ENCODE measurements around the gene PRKACA. TPM values are rescaled to one million over a fixed set of nuclear protein-coding genes. Genes with fewer than 3 reads are reported as not detected.

Gene PRKACA
- total and polyA plus RNA-seq, 4 donors = 44.1 to 161 (median 111) TPM

- WGBS (ENCODE audit: insufficient coverage) = 40% methylated on average over 3 of the region's 9 CpGs
- H3K27ac ChIP-seq (ENCODE audit: low read depth, low read length) = no peak overlapping the region
- no peaks in the 10 kb centered on the region for H3K36me3 ChIP-seq (ENCODE audit: control insufficient read depth, insufficient read depth, low read length)
- peaks cover 21% of the 10 kb centered on the region for H3K27me3 ChIP-seq (ENCODE audit: control insufficient read depth, insufficient read depth, low read length)
- no peak for DNase-seq (ENCODE audit: low read depth in 4 of 6, low spot score in 6 of 6)
- peaks cover 24% of the 10 kb centered on the region for H3K4me1 ChIP-seq (ENCODE audit: control insufficient read depth, insufficient read depth, low read length)
- no peak overlapping the region for H3K4me3 ChIP-seq (ENCODE audit: low read depth, low read length)
- no peaks in the 10 kb centered on the region for H3K9me3 ChIP-seq (ENCODE audit: control insufficient read depth, insufficient read depth, low read length)
Measured at GRCh38 chr19:14061081-14061749, 56.3 kb downstream of the PRKACA start.

DNA sequence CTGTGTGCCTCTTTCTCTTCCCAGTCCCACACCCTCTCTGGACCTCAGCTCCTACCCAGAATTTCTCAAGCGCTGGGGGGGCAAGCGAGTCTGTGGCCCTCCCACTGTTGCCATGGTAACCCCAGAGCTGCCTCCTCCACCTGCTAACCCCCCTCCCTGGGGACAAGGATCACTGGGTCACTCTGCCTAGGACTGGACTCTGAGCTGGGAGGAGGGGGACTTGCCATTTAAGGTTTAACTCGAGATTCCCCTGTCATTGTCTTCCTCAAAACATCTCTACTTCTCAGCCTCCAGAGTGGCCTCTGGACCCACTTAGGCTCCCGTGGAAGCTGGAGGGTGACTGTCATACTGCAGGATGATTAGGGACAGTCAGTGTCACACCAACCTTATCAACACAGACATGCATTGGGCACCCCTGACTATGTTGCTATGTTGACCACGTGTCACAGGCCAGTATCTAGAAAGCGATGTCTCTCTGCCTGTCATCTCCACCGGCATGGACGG lies 57.9 kb downstream of the PRKACA start:
- WGBS (ENCODE audit: insufficient coverage) = 67% methylated on average over 5 of the region's 8 CpGs
- H3K27ac ChIP-seq (ENCODE audit: low read depth, low read length) = no peak overlapping the region

DNA sequence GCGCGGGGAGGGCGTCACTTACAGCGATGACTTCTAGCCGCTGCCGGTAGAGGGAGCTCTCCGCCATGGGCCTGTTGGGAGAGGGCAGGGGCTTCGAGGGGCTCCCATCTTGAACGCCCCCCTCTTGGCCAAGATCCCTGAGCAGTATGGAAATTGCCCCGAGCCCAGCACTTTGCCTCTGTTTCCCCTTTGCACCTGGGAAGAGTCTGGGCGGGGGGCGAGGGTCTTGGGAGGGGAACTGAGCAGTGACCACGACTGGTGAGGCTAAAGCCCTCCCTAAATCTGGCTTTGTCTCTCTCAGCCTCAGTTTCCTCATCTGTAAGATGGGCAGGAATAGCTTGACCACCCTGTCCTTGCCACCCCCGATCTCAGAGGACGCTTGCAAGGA lies 58.5 kb downstream of the PRKACA start:
- DNase-seq (ENCODE audit: low read depth in 4 of 6, low spot score in 6 of 6) = no peak
- no peaks in the 10 kb centered on the region for H3K9me3 ChIP-seq (ENCODE audit: control insufficient read depth, insufficient read depth, low read length)
- peaks cover 3% of the 10 kb centered on the region for H3K36me3 ChIP-seq (ENCODE audit: control insufficient read depth, insufficient read depth, low read length)
- no peak overlapping the region for H3K27ac ChIP-seq (ENCODE audit: low read depth, low read length)
- H3K4me3 ChIP-seq (ENCODE audit: low read depth, low read length) = no peak overlapping the region
- WGBS (ENCODE audit: insufficient coverage) = 3% methylated on average over 10 of the region's 15 CpGs
- peaks cover 21% of the 10 kb centered on the region for H3K27me3 ChIP-seq (ENCODE audit: control insufficient read depth, insufficient read depth, low read length)
- peaks cover 24% of the 10 kb centered on the region for H3K4me1 ChIP-seq (ENCODE audit: control insufficient read depth, insufficient read depth, low read length)

More for the DNA sequence above, 57.9 kb downstream of the PRKACA start:
- Histone ChIP-seq H3K27me3 (ENCODE audit: control insufficient read depth, insufficient read depth, low read length) (peaks cover 21% of the 10 kb centered on the region), H3K9me3 (ENCODE audit: control insufficient read depth, insufficient read depth, low read length) (no peaks in the 10 kb centered on the region), H3K4me3 (ENCODE audit: low read depth, low read length) (no peak overlapping the region), H3K36me3 (ENCODE audit: control insufficient read depth, insufficient read depth, low read length) (no peaks in the 10 kb centered on the region), H3K4me1 (ENCODE audit: control insufficient read depth, insufficient read depth, low read length) (peaks cover 24% of the 10 kb centered on the region)
- DNase-seq (ENCODE audit: low read depth in 4 of 6, low spot score in 6 of 6) = no peak

DNA sequence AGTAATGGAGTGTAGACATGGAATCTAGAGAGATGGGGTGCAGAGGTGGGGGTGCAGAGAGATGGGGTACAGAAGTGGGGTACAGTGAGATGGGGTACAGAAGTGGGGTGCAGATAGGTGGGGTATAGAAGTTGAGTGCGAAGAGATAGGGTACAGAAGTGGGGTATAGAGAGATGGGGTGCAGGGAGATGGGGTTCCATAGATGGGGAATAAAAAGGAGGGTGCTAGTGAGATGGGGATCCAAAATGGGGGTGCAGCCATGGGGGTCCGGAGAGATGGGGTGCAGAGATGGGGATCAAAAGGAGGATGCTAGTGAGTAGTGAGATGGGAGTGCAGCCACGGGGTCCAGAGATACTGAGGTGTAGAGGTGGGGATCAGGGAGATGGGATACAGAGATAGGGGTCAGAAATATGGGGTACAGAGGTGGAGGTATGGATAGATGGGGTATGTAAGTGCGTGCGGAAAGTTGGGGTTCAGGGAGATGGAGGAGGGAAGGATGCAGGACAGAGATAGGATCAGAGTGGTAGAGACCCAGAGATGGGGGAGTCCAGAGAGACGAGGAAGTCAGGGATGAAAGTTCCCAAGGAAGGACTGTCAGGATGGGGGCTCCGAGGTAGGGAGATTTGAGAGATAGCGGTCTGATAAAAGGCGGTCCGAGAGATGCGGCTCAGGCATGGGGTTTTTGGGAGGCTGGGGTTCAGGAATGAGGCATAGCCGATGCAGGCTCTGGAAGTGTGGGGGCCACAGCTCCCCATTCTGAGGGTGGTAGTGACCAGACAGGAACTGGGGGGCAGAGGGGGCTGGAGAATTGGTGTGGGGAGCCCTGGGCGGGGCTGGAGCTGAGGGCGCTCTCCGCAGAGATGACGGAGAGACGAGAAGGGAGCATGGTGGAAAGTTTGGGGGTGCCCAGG lies 59.1 kb downstream of the PRKACA start:
- Histone ChIP-seq H3K9me3 (ENCODE audit: control insufficient read depth, insufficient read depth, low read length) (no peaks in the 10 kb centered on the region), H3K27ac (ENCODE audit: low read depth, low read length) (no peak overlapping the region), H3K36me3 (ENCODE audit: control insufficient read depth, insufficient read depth, low read length) (peaks cover 7% of the 10 kb centered on the region), H3K4me3 (ENCODE audit: low read depth, low read length) (no peak overlapping the region), H3K4me1 (ENCODE audit: control insufficient read depth, insufficient read depth, low read length) (peaks cover 24% of the 10 kb centered on the region), H3K27me3 (ENCODE audit: control insufficient read depth, insufficient read depth, low read length) (peaks cover 21% of the 10 kb centered on the region)
- 24% methylated on average over 17 of the region's 17 CpGs for WGBS (ENCODE audit: insufficient coverage)
- no peak for DNase-seq (ENCODE audit: low read depth in 4 of 6, low spot score in 6 of 6)

- H3K9me3 ChIP-seq (ENCODE audit: control insufficient read depth, insufficient read depth, low read length) = no peaks in the 10 kb centered on the region
- WGBS (ENCODE audit: insufficient coverage) = 38% methylated on average over 8 of the region's 19 CpGs
- H3K36me3 ChIP-seq (ENCODE audit: control insufficient read depth, insufficient read depth, low read length) = peaks cover 17% of the 10 kb centered on the region
- peaks cover 21% of the 10 kb centered on the region for H3K27me3 ChIP-seq (ENCODE audit: control insufficient read depth, insufficient read depth, low read length)
- H3K27ac ChIP-seq (ENCODE audit: low read depth, low read length) = no peak overlapping the region
- H3K4me1 ChIP-seq (ENCODE audit: control insufficient read depth, insufficient read depth, low read length) = peaks cover 24% of the 10 kb centered on the region
- no peak overlapping the region for H3K4me3 ChIP-seq (ENCODE audit: low read depth, low read length)
- DNase-seq (ENCODE audit: low read depth in 4 of 6, low spot score in 6 of 6) = no peak
Measured at GRCh38 chr19:14056741-14057356, 60.7 kb downstream of the PRKACA start.

DNA sequence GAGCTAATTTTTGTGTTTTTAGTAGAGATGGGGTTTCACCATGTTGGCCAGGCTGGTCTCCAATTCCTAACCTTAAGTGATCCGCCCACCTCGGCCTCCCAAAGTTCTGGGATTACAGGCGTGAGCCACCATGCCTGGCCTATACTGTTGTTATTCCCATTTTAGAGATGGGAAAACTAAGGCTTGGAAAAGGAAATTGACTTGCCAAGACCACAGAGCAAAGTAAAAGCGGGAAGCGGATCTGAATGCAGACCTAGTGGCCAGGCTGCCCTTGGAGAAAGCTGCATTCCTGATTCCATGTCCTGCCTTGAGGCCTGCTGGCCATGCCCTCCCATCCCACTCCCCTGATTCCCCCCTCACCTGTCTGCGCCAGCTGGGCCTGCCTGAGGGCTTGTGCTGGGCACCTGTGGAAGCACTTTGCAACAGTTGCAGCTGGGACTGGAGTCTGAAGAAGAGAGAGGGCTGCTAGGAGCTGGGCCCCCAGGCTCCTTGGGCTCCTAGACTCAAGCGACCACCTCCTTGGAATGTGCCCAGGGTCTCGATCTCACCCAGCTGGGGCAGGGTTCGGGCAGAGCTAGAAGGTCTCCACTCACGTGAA lies 61.4 kb downstream of the PRKACA start:
- Histone ChIP-seq H3K4me1 (ENCODE audit: control insufficient read depth, insufficient read depth, low read length) (peaks cover 24% of the 10 kb centered on the region), H3K36me3 (ENCODE audit: control insufficient read depth, insufficient read depth, low read length) (peaks cover 20% of the 10 kb centered on the region), H3K9me3 (ENCODE audit: control insufficient read depth, insufficient read depth, low read length) (no peaks in the 10 kb centered on the region), H3K4me3 (ENCODE audit: low read depth, low read length) (no peak overlapping the region), H3K27me3 (ENCODE audit: control insufficient read depth, insufficient read depth, low read length) (peaks cover 21% of the 10 kb centered on the region), H3K27ac (ENCODE audit: low read depth, low read length) (no peak overlapping the region)
- no peak for DNase-seq (ENCODE audit: low read depth in 4 of 6, low spot score in 6 of 6)
- WGBS (ENCODE audit: insufficient coverage) = 89% methylated on average over 8 of the region's 10 CpGs

- no peak overlapping the region for H3K4me3 ChIP-seq (ENCODE audit: low read depth, low read length)
- 89% methylated on average over 3 of the region's 3 CpGs for WGBS (ENCODE audit: insufficient coverage)
- DNase-seq (ENCODE audit: low read depth in 4 of 6, low spot score in 6 of 6) = no peak
- peaks cover 24% of the 10 kb centered on the region for H3K36me3 ChIP-seq (ENCODE audit: control insufficient read depth, insufficient read depth, low read length)
- no peak overlapping the region for H3K27ac ChIP-seq (ENCODE audit: low read depth, low read length)
- peaks cover 24% of the 10 kb centered on the region for H3K4me1 ChIP-seq (ENCODE audit: control insufficient read depth, insufficient read depth, low read length)
- no peaks in the 10 kb centered on the region for H3K9me3 ChIP-seq (ENCODE audit: control insufficient read depth, insufficient read depth, low read length)
- H3K27me3 ChIP-seq (ENCODE audit: control insufficient read depth, insufficient read depth, low read length) = peaks cover 21% of the 10 kb centered on the region
Measured at GRCh38 chr19:14055396-14055795, 62.2 kb downstream of the PRKACA start.

DNA sequence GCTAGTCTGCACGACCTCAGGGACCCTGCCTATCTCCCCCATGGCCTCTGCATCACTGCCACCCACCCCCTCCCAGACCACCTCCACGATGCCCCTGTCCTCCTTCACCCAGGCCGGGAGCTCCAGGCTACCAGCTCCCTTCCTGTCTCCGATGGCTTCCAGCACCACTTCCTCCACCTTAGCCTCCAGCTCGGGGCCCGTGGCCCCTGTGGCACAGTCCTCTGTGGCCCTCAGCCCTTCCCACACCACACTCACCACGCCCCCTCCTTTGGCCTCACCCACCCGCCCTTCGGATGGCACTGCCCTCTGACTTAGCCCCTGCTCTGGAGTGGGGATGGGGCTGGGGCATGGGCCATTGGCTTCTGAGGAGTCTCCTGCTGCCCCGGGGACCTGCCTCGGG lies 62.8 kb downstream of the PRKACA start:
- peaks cover 24% of the 10 kb centered on the region for H3K4me1 ChIP-seq (ENCODE audit: control insufficient read depth, insufficient read depth, low read length)
- no peaks in the 10 kb centered on the region for H3K9me3 ChIP-seq (ENCODE audit: control insufficient read depth, insufficient read depth, low read length)
- DNase-seq (ENCODE audit: low read depth in 4 of 6, low spot score in 6 of 6) = no peak
- WGBS (ENCODE audit: insufficient coverage) = 75% methylated on average over 10 of the region's 11 CpGs
- peaks cover 25% of the 10 kb centered on the region for H3K36me3 ChIP-seq (ENCODE audit: control insufficient read depth, insufficient read depth, low read length)
- no peak overlapping the region for H3K27ac ChIP-seq (ENCODE audit: low read depth, low read length)
- H3K27me3 ChIP-seq (ENCODE audit: control insufficient read depth, insufficient read depth, low read length) = peaks cover 18% of the 10 kb centered on the region
- H3K4me3 ChIP-seq (ENCODE audit: low read depth, low read length) = no peak overlapping the region

DNA sequence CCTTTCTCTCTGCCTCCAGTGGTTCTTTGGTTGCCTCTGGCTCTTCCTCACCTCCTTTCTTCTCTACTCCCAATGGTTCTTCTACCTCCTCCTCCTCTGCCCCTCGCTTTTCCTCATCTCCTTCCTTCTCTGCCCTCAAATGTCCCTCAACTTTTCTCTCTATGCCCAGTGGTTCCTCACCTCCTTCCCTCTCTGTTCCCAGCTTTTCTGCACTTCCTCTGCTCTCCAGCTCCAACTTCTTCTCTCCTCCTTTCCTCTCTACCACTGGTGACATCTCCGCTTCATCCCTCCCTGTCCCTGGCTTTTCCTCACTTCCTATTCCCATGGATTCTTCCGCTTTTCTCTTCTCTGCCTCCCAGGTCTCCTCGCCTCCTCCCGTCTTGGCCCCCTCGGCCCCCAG lies 63.5 kb downstream of the PRKACA start:
- peaks cover 12% of the 10 kb centered on the region for H3K27me3 ChIP-seq (ENCODE audit: control insufficient read depth, insufficient read depth, low read length)
- WGBS (ENCODE audit: insufficient coverage) = 85% methylated on average over 6 of the region's 6 CpGs
- no peak for DNase-seq (ENCODE audit: low read depth in 4 of 6, low spot score in 6 of 6)
- H3K27ac ChIP-seq (ENCODE audit: low read depth, low read length) = no peak overlapping the region
- H3K4me3 ChIP-seq (ENCODE audit: low read depth, low read length) = no peak overlapping the region
- H3K36me3 ChIP-seq (ENCODE audit: control insufficient read depth, insufficient read depth, low read length) = peaks cover 26% of the 10 kb centered on the region
- no peaks in the 10 kb centered on the region for H3K9me3 ChIP-seq (ENCODE audit: control insufficient read depth, insufficient read depth, low read length)
- peaks cover 23% of the 10 kb centered on the region for H3K4me1 ChIP-seq (ENCODE audit: control insufficient read depth, insufficient read depth, low read length)
